Epithelial cell of esophagus (primary cell): ENCODE measurements around the gene MLF2.
"Not testable (repeated sequence)": the region's sequence is repeated elsewhere in the genome, so short reads cannot be mapped to it uniquely, and the experiment has no call there.

Experiments
- DNase-seq: peaks from one replicate; pipeline ENCODE4 v3.0.0; 2010; ENCODE audit warnings: low read depth
- H3K4me3 ChIP-seq: 2 replicates; pipeline ENCODE4 v1.5.1; 2011; ENCODE audit warnings: mild to moderate bottlenecking, low read length, control low read depth
- TF ChIP-seq, protein P1 (sequence below): IDR thresholded peaks from 2 replicates; pipeline ENCODE4 v1.5.1; 2011; ENCODE audit warnings: low read depth, mild to moderate bottlenecking, low read length, control low read depth, inconsistent platforms; ENCODE audit not compliant: insufficient read depth; ENCODE audit errors: missing control alignments

The MLF2 gene

DNA sequence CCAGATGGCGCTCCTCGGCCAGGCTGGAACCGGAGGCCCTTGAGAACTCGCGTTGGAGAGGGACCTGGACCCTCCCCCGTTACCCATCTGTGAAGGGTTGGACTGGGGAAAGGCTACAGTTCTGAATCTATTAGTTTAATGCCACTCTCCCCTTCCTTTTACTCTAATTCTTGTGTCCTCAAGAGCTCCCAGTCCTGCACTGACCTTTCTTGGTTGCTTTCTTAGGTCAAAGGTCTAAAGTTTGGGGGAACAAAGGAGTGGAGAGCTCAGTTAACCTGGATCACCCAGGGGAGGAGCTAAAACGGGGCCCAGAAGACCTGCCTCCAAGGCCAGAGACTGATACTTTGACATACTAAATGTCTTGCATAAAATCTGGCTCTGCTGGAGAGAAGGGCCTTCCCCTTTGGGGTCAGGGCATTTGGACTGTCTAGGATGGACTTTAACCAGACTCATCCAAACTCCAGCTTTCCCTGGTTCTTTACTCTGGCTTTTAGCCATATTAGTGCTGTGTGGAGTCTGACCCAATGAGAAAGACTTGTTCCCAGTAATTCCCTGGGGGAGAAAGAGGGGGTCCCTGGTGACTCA, 923 bp upstream of the MLF2 start:
- no peak overlapping the region for H3K4me3 ChIP-seq
- TF ChIP-seq, protein P1, sequence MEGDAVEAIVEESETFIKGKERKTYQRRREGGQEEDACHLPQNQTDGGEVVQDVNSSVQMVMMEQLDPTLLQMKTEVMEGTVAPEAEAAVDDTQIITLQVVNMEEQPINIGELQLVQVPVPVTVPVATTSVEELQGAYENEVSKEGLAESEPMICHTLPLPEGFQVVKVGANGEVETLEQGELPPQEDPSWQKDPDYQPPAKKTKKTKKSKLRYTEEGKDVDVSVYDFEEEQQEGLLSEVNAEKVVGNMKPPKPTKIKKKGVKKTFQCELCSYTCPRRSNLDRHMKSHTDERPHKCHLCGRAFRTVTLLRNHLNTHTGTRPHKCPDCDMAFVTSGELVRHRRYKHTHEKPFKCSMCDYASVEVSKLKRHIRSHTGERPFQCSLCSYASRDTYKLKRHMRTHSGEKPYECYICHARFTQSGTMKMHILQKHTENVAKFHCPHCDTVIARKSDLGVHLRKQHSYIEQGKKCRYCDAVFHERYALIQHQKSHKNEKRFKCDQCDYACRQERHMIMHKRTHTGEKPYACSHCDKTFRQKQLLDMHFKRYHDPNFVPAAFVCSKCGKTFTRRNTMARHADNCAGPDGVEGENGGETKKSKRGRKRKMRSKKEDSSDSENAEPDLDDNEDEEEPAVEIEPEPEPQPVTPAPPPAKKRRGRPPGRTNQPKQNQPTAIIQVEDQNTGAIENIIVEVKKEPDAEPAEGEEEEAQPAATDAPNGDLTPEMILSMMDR = peak; percentile 94
- no peak for DNase-seq

DNA sequence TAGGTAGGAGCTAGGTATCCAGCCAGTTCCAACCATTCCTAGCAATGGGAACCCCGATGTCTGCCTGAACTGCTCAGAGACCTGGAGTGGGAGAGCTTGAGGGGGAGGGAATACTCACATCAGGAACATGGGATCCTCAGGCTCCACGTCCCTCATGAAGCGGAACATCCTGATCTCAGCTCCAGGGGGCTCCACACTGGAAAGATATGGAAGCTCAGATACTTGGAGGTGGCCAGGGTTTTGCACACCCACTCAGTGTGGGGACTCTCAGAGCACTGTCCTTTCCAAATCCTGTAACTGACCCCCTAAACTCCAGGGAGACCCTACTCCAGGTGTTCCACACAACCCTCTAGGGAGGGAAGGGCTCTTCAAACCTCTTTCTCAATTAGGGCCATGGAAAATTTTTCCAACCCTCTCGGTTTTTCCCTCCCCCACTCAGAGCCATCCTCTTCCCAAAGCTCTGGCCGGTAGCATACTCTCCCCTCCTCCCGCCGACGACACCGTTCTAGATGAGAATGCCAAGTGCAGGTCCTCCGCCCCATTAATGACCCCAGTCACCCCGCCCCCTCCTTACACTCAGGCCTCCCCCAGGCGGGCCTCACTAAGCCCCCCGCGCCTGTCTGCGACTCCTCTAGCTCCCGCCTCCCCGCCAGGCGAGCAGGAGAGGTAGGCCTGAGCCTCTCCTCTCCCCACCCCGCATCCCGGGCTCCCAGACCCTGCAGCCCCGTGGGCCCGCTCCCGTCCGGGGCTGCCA, 597 bp downstream of the MLF2 start:
- peak; percentile 35 for DNase-seq
- peak overlapping the region; percentile 87 for H3K4me3 ChIP-seq
- TF ChIP-seq, protein P1 = peak; percentile 36

DNA sequence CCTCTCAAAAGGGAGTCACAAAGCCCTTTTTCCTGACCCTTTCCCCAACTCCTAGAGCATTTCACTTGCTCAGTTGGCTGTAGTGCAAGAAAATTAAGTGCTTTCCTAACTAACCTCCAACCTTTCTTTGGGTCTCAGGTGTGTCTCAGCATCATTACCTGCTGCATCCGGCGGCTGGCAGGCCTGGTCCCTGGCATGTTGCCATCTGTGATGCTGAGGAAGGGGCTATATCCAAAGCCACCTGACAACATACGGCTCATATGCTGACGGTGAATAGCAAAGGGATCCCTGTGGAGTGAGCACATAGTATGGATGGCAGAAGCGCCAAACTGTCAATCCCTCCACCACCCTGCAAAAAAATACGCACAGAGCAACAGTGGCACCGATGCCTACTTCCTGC, 1.2 kb downstream of the MLF2 start:
- TF ChIP-seq, protein P1 = no peak
- no peak for DNase-seq
- peak overlapping the region; percentile 87 for H3K4me3 ChIP-seq

DNA sequence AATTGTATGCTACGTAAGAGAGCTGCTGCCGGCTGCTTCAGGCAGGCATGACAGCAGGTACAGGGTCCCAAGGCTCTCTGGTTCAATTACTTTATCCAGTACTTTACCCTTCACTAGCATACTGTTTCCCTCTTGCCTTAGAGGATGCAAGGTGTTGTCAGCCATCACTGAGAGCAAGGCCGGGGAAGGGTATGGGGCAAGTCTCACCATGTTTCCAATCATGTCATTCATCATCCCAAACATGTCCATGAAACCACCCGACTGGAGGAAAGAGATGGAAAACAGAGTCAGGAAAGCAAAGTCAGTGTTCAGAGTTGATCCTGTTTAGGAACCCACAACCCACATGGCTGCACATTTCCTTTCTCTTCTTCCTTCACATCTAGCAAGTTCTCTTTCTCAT, 2.4 kb downstream of the MLF2 start:
- H3K4me3 ChIP-seq = peak overlapping the region; percentile 22
- TF ChIP-seq, protein P1 = no peak
- peak; percentile 70 for DNase-seq

DNA sequence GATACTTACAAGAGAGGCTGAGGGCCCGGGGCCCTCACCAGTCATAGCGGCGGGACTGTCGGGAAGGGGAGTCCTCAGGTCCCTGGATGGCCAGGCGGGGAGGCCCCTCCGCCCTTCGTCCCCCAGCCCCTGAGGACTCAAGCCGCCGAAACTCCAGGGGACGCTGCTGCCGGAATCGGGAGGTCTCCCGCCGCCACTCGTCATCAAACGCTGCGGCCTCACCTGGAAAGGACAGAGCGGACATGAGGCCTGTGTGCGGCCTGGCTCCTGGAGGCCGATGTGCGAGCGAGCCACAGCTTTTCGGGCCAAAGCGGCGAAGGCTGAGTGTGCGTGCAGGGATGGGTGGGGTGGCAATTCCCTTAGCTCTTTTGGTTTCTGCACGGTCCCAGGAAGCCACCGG, 4.2 kb downstream of the MLF2 start:
- no peak overlapping the region for H3K4me3 ChIP-seq
- DNase-seq = no peak
- TF ChIP-seq, protein P1 = no peak

DNA sequence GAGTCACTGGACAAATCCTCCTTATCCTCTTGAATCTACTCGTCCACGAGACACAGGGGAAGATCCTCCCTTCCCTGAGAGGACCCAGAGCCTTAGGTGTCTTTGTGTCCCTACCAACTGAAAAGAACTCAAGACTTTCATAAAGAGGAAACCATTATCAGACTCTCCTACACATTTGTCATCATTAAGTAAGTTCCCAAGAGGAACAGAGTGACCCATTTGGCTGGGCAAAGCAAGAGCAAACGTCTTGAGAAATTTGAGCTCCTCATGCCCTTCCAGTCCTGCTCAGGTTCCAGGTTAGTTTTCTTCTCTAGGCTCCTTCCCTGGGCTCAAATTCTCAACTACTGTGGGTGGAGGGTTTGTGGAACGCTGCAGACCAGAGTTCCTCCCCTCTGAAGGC, 5.7 kb downstream of the MLF2 start:
- DNase-seq = no peak
- H3K4me3 ChIP-seq = no peak overlapping the region
- TF ChIP-seq, protein P1 = no peak

DNA sequence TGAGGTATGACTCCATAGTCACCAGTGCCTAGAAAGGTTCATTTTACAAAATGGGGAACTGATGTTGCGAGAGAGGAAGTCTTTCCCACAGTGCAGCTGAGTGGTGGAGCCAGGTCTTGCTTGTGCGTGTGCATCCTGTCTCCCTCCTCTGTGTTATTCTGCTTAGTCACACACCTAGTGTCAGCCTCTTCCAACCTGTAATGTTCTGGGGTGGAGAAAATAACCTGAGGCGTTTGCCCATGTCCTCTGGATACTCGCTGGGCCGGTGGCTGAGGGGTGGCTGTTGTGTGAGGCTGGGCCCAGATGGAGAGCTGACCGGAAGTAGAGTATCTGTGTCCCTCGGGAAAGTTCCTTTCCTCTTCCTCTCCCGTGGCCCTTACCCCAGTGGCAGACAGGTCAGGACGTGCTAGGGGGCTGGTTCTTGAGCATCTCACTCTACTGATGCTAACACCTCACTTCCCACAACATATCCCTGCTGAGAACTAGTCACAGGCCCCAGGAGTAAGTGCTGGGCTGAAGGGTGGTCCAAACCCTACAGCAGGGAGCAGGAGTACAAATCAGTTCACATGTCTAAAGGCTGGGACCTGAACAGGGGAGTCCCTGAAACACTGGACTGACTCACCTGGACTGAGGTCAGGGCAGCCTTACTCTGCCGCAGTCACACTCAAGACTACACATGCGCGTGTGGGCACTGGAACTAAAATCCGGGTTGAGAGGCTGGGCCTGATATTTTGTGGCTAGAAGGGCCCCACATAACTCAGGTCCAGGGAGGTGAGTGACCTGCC, 7.0 kb downstream of the MLF2 start:
- DNase-seq = peak; percentile 87
- H3K4me3 ChIP-seq = no peak overlapping the region
- TF ChIP-seq, protein P1 = no peak

DNA sequence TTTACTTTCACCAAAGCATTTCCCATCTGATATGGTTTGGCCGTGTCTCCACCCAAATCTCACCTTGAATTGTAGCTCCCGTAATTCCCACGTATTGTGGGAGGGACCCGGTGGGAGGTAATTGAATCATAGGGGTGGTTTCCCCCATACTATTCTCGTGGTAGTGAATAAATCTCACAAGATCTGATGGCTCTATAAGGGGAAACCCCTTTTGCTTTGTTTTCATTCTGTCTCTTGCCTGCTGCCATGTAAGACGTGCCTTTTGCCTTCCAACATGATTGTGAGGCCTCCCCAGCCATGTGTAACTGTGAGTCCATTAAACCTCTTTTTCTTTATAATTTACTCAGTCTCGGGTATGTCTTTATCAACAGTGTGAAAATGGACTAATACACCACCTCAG, 9.6 kb downstream of the MLF2 start:
- not testable (repeated sequence) for DNase-seq, H3K4me3 ChIP-seq
